ENCODE data around the gene TIMM44.

DNA sequence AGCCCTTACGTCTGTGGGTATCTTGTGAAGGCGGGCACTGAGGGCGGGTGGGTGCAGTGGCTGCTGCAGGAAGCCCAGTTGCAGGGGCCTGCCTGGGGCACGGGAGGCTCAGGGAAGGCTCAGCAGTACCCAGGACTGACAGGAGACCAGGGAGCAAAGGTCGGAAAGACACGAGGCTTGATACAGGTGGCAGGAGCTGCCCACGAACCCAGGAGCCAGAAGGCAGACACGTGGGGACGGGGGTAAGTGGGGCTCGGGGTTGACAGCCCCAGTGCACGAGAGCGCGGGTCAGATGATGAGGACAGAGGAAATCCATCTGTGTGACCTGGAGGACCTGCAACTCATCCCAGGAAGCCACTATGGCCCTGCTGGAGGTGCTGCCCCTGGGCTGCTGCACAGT is 36.7 kb upstream of the TIMM44 start:
- TF ChIP-seq ZFP3 (CRISPR knock-in tag; IDR thresholded peaks at IDR 0.05) (no peak), CSDC2 (CRISPR knock-in tag; IDR thresholded peaks at IDR 0.05) (no peak), GLIS3 (CRISPR knock-in tag; IDR thresholded peaks at IDR 0.05) (no peak), ISL1 (CRISPR knock-in tag; IDR thresholded peaks at IDR 0.05) (no peak), TCF4 (CRISPR knock-in tag; IDR thresholded peaks at IDR 0.05; ENCODE audit: borderline replicate concordance) (no peak), RARB (CRISPR knock-in tag; IDR thresholded peaks at IDR 0.05) (no peak), ZNF70 (CRISPR knock-in tag; IDR thresholded peaks at IDR 0.05) (no peak), ZNF8 (CRISPR knock-in tag; IDR thresholded peaks at IDR 0.05) (no peak)
- TF ChIP-seq, protein P1, sequence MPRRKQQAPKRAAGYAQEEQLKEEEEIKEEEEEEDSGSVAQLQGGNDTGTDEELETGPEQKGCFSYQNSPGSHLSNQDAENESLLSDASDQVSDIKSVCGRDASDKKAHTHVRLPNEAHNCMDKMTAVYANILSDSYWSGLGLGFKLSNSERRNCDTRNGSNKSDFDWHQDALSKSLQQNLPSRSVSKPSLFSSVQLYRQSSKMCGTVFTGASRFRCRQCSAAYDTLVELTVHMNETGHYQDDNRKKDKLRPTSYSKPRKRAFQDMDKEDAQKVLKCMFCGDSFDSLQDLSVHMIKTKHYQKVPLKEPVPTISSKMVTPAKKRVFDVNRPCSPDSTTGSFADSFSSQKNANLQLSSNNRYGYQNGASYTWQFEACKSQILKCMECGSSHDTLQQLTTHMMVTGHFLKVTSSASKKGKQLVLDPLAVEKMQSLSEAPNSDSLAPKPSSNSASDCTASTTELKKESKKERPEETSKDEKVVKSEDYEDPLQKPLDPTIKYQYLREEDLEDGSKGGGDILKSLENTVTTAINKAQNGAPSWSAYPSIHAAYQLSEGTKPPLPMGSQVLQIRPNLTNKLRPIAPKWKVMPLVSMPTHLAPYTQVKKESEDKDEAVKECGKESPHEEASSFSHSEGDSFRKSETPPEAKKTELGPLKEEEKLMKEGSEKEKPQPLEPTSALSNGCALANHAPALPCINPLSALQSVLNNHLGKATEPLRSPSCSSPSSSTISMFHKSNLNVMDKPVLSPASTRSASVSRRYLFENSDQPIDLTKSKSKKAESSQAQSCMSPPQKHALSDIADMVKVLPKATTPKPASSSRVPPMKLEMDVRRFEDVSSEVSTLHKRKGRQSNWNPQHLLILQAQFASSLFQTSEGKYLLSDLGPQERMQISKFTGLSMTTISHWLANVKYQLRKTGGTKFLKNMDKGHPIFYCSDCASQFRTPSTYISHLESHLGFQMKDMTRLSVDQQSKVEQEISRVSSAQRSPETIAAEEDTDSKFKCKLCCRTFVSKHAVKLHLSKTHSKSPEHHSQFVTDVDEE (CRISPR knock-in tag; IDR thresholded peaks at IDR 0.05): no peak
- TF ChIP-seq, protein P2, sequence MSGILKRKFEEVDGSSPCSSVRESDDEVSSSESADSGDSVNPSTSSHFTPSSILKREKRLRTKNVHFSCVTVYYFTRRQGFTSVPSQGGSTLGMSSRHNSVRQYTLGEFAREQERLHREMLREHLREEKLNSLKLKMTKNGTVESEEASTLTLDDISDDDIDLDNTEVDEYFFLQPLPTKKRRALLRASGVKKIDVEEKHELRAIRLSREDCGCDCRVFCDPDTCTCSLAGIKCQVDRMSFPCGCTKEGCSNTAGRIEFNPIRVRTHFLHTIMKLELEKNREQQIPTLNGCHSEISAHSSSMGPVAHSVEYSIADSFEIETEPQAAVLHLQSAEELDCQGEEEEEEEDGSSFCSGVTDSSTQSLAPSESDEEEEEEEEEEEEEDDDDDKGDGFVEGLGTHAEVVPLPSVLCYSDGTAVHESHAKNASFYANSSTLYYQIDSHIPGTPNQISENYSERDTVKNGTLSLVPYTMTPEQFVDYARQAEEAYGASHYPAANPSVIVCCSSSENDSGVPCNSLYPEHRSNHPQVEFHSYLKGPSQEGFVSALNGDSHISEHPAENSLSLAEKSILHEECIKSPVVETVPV (CRISPR knock-in tag; IDR thresholded peaks at IDR 0.05): no peak
